ENCODE data around the gene TMEM91. TPM values are rescaled to one million over a fixed set of nuclear protein-coding genes. Genes with fewer than 3 reads are reported as not detected.

Gene TMEM91
- total RNA-seq, 2 experiments from 2014 or later: 10.7 to 12.7 TPM

DNA sequence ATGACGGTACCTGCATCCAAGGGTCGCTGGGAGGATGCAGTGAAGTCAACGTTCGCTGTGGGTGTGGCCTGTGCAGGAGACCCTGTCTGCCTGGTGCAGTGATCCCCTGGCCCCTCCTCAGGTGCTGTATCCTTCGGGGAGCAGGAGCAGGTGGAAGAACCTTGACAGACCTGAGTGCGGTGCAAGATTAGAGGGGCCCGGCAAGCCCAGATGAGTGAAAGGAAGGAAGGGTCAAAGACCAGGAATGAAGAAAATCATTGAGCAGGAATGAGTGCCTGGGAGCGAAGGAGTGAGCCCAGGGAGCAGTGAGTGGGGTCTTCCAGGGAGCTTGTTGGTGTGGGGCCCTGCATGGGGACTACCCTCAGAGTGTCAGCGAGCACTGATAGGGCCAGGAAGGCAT, 38.1 kb downstream of the TMEM91 start:
- Histone ChIP-seq H3K4me3 (ENCODE audit: low read depth, low read length, poor library complexity, severe bottlenecking) (no peak overlapping the region), H3K36me3 (ENCODE audit: insufficient read depth, low read length) (peaks cover 14% of the 10 kb centered on the region), H3K4me1 (ENCODE audit: insufficient read depth, low read length, poor library complexity, severe bottlenecking) (peaks cover 7% of the 10 kb centered on the region), H3K9me2 (ENCODE audit: insufficient read depth, low read length) (no peaks in the 10 kb centered on the region), H2AFZ (ENCODE audit: low read length) (no peak overlapping the region), H4K20me1 (ENCODE audit: insufficient read depth, low read length) (no peaks in the 10 kb centered on the region), H3K79me2 (ENCODE audit: insufficient read depth, low read depth, low read length) (no peaks in the 10 kb centered on the region), H3K27ac (ENCODE audit: low read depth, low read length, poor library complexity, severe bottlenecking) (no peak overlapping the region), H3K9me3 (ENCODE audit: low read length) (no peaks in the 10 kb centered on the region), H3K4me2 (ENCODE audit: low read length) (no peak overlapping the region)
- no peak for DNase-seq (ENCODE audit: low spot score)
- CTCF ChIA-PET (ENCODE audit: unreplicated experiment): no interaction called here
- POLR2A ChIA-PET: no interaction called here
- TF ChIP-seq, protein P1, sequence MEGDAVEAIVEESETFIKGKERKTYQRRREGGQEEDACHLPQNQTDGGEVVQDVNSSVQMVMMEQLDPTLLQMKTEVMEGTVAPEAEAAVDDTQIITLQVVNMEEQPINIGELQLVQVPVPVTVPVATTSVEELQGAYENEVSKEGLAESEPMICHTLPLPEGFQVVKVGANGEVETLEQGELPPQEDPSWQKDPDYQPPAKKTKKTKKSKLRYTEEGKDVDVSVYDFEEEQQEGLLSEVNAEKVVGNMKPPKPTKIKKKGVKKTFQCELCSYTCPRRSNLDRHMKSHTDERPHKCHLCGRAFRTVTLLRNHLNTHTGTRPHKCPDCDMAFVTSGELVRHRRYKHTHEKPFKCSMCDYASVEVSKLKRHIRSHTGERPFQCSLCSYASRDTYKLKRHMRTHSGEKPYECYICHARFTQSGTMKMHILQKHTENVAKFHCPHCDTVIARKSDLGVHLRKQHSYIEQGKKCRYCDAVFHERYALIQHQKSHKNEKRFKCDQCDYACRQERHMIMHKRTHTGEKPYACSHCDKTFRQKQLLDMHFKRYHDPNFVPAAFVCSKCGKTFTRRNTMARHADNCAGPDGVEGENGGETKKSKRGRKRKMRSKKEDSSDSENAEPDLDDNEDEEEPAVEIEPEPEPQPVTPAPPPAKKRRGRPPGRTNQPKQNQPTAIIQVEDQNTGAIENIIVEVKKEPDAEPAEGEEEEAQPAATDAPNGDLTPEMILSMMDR (conservative IDR thresholded peaks at IDR 0.05; ENCODE audit: low read length): no peak
- no peak for TF ChIP-seq EZH2phosphoT487 (IDR thresholded peaks at IDR 0.05; ENCODE audit: borderline replicate concordance, low read depth, low read length)
- BruUV-seq (replicated peaks): no TSS peak
- intact Hi-C loops (cut with micrococcal nuclease; ENCODE audit: unreplicated experiment): no loop called here

DNA sequence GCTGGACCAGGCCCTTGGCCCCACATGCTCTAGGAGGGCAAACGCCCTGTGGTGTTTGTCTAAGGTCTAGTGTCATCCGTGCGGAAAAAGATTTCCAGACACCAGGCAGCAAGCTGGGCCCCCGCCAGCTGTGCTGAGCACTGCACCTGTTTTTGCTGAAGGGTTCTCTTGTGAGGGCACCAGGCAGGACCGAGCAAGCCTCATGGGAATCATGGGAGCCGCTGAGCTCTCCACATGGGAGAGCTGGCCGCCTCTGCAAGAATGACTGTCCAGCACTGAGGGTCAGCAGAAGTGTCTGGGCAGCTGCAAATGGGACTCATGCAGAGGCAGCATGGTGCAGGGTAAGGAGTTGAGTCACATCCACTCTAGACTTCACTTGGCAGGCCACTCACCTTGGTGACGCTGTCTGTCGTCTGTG, 38.8 kb downstream of the TMEM91 start:
- intact Hi-C loops (cut with micrococcal nuclease; ENCODE audit: unreplicated experiment): no loop called here
- H4K20me1 ChIP-seq (ENCODE audit: insufficient read depth, low read length): no peaks in the 10 kb centered on the region
- no peak overlapping the region for H2AFZ ChIP-seq (ENCODE audit: low read length)
- H3K27ac ChIP-seq (ENCODE audit: low read depth, low read length, poor library complexity, severe bottlenecking): no peak overlapping the region
- DNase-seq (ENCODE audit: low spot score): no peak
- no peak overlapping the region for H3K4me2 ChIP-seq (ENCODE audit: low read length)
- H3K36me3 ChIP-seq (ENCODE audit: insufficient read depth, low read length): peaks cover 20% of the 10 kb centered on the region
- TF ChIP-seq, protein P1 (conservative IDR thresholded peaks at IDR 0.05; ENCODE audit: low read length): no peak
- TF ChIP-seq EZH2phosphoT487 (IDR thresholded peaks at IDR 0.05; ENCODE audit: borderline replicate concordance, low read depth, low read length): no peak
- POLR2A ChIA-PET: no interaction called here
- no peaks in the 10 kb centered on the region for H3K79me2 ChIP-seq (ENCODE audit: insufficient read depth, low read depth, low read length)
- no TSS peak for BruUV-seq (replicated peaks)
- no peaks in the 10 kb centered on the region for H3K9me3 ChIP-seq (ENCODE audit: low read length)
- H3K4me1 ChIP-seq (ENCODE audit: insufficient read depth, low read length, poor library complexity, severe bottlenecking): no peaks in the 10 kb centered on the region
- H3K4me3 ChIP-seq (ENCODE audit: low read depth, low read length, poor library complexity, severe bottlenecking): no peak overlapping the region
- CTCF ChIA-PET (ENCODE audit: unreplicated experiment): no interaction called here
- no peaks in the 10 kb centered on the region for H3K9me2 ChIP-seq (ENCODE audit: insufficient read depth, low read length)

DNA sequence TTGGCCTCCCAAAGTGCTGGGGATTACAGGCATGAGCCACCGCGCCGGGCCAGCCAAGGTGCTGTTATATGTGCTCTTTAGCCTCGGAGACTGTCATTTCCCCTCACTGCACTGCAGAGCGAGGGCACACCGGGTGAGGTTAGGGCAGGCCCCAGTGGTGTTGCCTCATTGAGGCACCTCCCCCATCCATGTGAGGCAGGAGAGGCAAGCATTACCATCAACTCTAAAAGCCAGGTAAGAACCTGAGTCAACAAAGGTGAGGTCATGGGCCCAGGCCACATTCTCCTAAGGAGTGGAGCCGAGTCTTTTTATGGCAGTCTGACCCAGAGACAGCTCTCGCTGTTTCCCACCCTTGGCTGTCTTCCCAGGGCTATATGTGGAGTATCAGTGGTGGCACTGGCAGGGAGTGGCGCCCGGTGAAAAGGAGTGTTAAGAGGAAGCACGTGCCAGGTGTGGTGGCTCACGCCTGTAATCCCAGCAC, 39.9 kb downstream of the TMEM91 start:
- H3K9me3 ChIP-seq (ENCODE audit: low read length): no peaks in the 10 kb centered on the region
- ChIA-PET POLR2A (no interaction called here), CTCF (ENCODE audit: unreplicated experiment) (no interaction called here)
- H2AFZ ChIP-seq (ENCODE audit: low read length): no peak overlapping the region
- H3K27ac ChIP-seq (ENCODE audit: low read depth, low read length, poor library complexity, severe bottlenecking): no peak overlapping the region
- H3K4me1 ChIP-seq (ENCODE audit: insufficient read depth, low read length, poor library complexity, severe bottlenecking): no peaks in the 10 kb centered on the region
- H3K36me3 ChIP-seq (ENCODE audit: insufficient read depth, low read length): peaks cover 23% of the 10 kb centered on the region
- BruUV-seq (replicated peaks): no TSS peak
- intact Hi-C loops (cut with micrococcal nuclease; ENCODE audit: unreplicated experiment): no loop called here
- H3K79me2 ChIP-seq (ENCODE audit: insufficient read depth, low read depth, low read length): no peaks in the 10 kb centered on the region
- TF ChIP-seq, protein P1 (conservative IDR thresholded peaks at IDR 0.05; ENCODE audit: low read length): no peak
- no peak for TF ChIP-seq EZH2phosphoT487 (IDR thresholded peaks at IDR 0.05; ENCODE audit: borderline replicate concordance, low read depth, low read length)
- DNase-seq (ENCODE audit: low spot score): no peak
- H3K4me2 ChIP-seq (ENCODE audit: low read length): no peak overlapping the region
- H3K9me2 ChIP-seq (ENCODE audit: insufficient read depth, low read length): no peaks in the 10 kb centered on the region
- no peak overlapping the region for H3K4me3 ChIP-seq (ENCODE audit: low read depth, low read length, poor library complexity, severe bottlenecking)
- H4K20me1 ChIP-seq (ENCODE audit: insufficient read depth, low read length): no peaks in the 10 kb centered on the region
